ENCODE results near the gene RBBP8NL. TPM values are rescaled to one million over a fixed set of nuclear protein-coding genes. Genes with fewer than 3 reads are reported as not detected.

Gene RBBP8NL
- total and polyA plus RNA-seq, 11 donors, result not detected

DNA sequence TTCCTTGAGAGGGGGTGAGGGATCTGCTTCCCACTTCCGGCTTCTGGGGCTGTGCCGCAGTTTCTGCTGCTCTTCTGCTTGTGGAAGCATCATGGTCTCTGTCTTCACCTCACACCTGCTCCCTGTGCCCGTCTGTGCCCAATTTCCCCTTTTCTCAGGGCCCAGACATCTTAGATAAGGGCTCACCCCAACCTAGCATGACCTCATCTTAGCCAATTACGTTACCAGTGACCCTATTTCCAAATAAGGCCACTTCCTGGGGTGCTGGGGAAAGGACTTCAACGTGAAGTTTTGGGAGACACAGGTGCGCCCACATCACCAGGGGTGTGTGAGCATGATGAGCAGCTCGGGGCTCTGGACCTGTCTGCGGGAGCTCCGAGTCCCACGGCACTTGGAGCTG, 20.7 kb upstream of the RBBP8NL start:
- 48 to 77% (median 73%) methylated on average over 5 to 10 of the region's 10 CpGs for WGBS, 4 donors
- ATAC-seq (no peak), DNase-seq (no peak)
- Histone ChIP-seq H3K36me3 (no peaks in the 10 kb centered on the region), H3K9me3 (no peaks in the 10 kb centered on the region), H3K4me1 (peaks cover 0 to 3% (median 0%) of the 10 kb centered on the region in 12 donors), H3K27ac (no peak overlapping the region), H3K27me3 (peaks cover 0 to 51% (median 8%) of the 10 kb centered on the region in 9 donors), H3K4me3 (no peak overlapping the region)
- intact Hi-C loops (cut with DNase I), result no loop called here
- TF ChIP-seq, protein P1, sequence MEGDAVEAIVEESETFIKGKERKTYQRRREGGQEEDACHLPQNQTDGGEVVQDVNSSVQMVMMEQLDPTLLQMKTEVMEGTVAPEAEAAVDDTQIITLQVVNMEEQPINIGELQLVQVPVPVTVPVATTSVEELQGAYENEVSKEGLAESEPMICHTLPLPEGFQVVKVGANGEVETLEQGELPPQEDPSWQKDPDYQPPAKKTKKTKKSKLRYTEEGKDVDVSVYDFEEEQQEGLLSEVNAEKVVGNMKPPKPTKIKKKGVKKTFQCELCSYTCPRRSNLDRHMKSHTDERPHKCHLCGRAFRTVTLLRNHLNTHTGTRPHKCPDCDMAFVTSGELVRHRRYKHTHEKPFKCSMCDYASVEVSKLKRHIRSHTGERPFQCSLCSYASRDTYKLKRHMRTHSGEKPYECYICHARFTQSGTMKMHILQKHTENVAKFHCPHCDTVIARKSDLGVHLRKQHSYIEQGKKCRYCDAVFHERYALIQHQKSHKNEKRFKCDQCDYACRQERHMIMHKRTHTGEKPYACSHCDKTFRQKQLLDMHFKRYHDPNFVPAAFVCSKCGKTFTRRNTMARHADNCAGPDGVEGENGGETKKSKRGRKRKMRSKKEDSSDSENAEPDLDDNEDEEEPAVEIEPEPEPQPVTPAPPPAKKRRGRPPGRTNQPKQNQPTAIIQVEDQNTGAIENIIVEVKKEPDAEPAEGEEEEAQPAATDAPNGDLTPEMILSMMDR (IDR thresholded peaks at IDR 0.05), result no peak
- TF ChIP-seq POLR2A (IDR thresholded peaks at IDR 0.05), result no peak

GRCh38 chr20:62446888-62447869, 19.8 kb upstream of the RBBP8NL start:
- Histone ChIP-seq H3K9me3 (no peaks in the 10 kb centered on the region), H3K27ac (no peak overlapping the region), H3K4me3 (no peak overlapping the region), H3K4me1 (peaks cover 0 to 3% (median 0%) of the 10 kb centered on the region in 12 donors), H3K27me3 (peaks cover 0 to 46% (median 8%) of the 10 kb centered on the region in 9 donors), H3K36me3 (no peaks in the 10 kb centered on the region)
- no peak for DNase-seq
- TF ChIP-seq POLR2A (IDR thresholded peaks at IDR 0.05), result no peak
- TF ChIP-seq, protein P1 (IDR thresholded peaks at IDR 0.05), result no peak
- no peak for ATAC-seq
- intact Hi-C loops (cut with DNase I), result no loop called here
- 74 to 82% (median 80%) methylated on average over 43 to 44 of the region's 44 CpGs for WGBS, 4 donors

DNA sequence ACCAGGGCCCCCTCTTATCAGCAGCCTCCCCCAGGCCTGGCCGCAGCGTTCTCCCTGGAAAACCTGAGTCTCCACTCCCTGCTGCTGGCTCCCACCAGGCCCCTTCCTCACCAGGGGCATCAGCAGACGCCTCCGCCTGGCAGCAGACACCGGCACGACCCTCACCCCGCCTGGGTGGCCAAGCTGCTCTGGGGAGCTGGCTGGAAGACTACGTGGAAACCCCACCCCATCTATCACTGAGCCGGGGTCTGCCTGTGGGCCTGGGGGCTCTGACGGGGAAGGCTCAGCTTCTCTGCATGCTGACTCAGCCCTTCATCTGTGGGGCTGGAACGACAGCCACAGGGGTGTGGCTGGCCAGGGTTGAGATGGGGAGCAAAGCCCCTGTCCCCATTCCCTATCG, 19.1 kb upstream of the RBBP8NL start:
- no peak for DNase-seq
- no peak overlapping the region for H3K4me3 ChIP-seq
- peaks cover 0 to 46% (median 8%) of the 10 kb centered on the region in 9 donors for H3K27me3 ChIP-seq
- no peaks in the 10 kb centered on the region for H3K9me3 ChIP-seq
- 34 to 49% (median 44%) methylated on average over 9 to 12 of the region's 12 CpGs for WGBS, 4 donors
- no peak for ATAC-seq
- TF ChIP-seq POLR2A (IDR thresholded peaks at IDR 0.05), result no peak
- TF ChIP-seq, protein P1 (IDR thresholded peaks at IDR 0.05), result no peak
- intact Hi-C loops (cut with DNase I), result no loop called here
- H3K4me1 ChIP-seq, result peaks cover 0 to 3% (median 0%) of the 10 kb centered on the region in 12 donors
- H3K27ac ChIP-seq, result no peak overlapping the region
- no peaks in the 10 kb centered on the region for H3K36me3 ChIP-seq

DNA sequence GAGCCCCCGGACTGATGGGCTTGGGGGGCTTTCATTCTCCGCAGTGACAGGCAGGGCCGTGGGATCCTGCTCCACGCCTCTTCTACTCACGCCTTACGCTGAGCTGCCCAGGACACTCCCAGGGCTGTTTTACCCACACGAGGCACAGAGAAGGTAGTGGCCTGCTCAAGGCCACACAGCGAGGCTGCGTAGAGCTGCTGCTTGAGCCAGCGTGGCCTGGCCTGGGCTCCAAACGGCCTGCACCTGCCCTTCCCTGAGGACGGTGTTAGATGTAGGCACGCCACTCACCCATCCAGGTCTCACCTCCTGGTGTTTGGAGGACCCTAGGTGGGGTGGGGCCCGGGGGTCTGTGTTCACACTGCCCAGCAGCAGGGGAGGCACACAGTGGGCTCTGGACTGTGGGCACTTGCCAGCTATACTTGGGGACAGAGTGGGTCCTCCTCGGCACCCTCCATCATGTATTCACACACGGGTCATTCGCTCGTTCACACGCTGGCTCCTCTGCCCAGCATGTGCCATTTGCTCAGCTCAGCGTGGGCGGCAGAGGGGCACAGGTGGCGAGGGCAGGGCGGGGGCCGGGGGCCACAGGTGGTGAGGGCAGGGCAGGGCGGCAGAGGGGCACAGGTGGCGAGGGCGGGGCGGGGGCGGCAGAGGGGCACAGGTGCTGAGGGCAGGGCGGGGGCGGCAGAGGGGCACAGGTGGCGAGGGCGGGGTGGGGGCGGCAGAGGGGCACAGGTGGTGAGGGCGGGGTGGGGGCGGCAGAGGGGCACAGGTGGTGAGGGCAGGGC, 18.4 kb upstream of the RBBP8NL start:
- no peaks in the 10 kb centered on the region for H3K36me3 ChIP-seq
- H3K4me1 ChIP-seq, result peaks cover 0 to 3% (median 0%) of the 10 kb centered on the region in 12 donors
- WGBS, 4 donors, result 85 to 91% (median 89%) methylated on average over 15 to 36 of the region's 36 CpGs
- no peaks in the 10 kb centered on the region for H3K9me3 ChIP-seq
- TF ChIP-seq POLR2A (IDR thresholded peaks at IDR 0.05), result no peak
- TF ChIP-seq, protein P1 (IDR thresholded peaks at IDR 0.05), result no peak
- DNase-seq, result no peak
- no peak for ATAC-seq
- peaks cover 0 to 46% (median 8%) of the 10 kb centered on the region in 9 donors for H3K27me3 ChIP-seq
- H3K4me3 ChIP-seq, result no peak overlapping the region
- no peak overlapping the region for H3K27ac ChIP-seq
- intact Hi-C loops (cut with DNase I), result no loop called here
